Stimulated activated CD4-positive, alpha-beta T cell treated with anti-CD3 and anti-CD28 coated beads, Interleukin-15, amount 100 ng/mL, for 48 hours (primary cell): Measurements from ENCODE around the gene ZNF266.
A peak's percentile ranks its signal among the peaks of the same experiment; 100 is the strongest.

Experiments used
- DNase-seq, 2 donors: peaks; one replicate each; pipeline ENCODE4 v3.0.0-alpha.2; 2020; ENCODE audit warnings: low read depth in 2 of 2

The ZNF266 gene

DNA sequence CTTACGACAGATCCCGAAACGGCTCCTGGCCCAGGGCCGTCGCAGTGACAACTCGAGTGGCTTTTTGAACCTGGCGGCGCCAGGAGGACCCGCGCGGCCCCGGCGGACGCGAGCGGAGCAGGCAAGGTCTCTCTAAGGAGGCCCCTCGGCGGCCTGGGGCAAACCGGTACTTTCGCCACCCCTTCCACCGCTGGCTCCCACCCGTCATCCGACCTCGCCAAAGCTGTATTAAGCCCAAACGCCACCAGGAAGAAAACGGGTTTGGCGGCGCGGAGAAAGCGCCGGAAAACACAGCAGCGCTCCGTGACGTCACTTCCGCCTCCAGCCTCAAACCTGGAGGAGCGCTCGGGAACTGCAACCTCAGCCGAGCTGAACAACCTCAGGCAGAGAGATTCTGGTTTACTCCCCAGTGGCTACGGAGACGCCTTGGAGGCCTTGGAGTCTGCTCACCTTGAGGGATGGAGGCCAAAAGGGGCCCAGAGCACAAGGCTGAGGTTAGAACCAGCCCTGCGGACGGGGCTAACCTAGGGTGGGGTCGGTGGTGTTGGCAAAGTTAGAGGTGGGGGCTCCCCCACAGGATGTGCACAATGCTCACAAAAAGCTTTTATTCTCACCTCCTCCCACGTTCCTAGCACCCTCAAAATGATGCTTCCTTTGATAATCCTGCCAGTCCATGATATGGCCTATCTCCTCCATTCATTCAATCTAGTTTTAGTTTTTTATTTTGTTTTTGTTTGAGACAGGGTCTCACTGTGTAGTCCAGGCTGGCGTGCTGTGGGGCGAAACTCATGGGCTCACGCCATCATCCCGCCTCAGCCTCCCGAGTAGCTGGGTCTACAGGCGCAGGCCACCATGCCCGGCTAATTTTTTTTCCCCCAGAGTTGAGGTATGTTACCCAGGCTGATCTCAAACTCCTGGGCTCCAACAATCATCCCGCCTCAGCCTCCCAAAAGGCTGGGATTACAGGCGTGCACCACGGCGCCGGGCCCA, at the start of gene ZNF266:
TSS of gene ZNF266 (minus strand) at position 295 of the 990 bp plus-strand sequence. CDS start 15,484 bp downstream, outside the sequence.
- DNase-seq, result peak; percentile 87 to 89

GRCh38 chr19:9485140-9485539, 49.8 kb upstream of the ZNF266 start:
- no peak for DNase-seq

- no peak for DNase-seq
Measured at GRCh38 chr19:9474975-9475374, 39.6 kb upstream of the ZNF266 start.

DNA sequence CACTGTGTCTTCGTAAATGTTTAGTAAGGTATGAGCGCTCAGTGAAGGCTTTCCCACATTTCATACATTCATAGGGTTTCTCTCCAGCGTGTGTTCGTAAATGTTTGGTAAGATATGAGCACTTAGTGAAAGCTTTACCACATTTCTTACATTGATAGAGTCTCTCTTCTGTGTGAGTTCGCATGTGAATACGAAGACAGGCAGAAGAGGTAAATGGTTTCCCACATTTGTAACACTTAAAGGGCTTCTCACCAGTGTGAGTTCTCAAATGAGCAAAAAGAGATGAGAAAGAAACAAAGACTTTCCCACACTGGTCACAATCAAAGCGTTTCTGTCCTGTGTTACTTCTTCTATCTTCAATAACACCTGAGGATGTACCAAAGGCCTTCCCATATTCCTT, 31.8 kb upstream of the ZNF266 start:
- DNase-seq, result no peak

GRCh38 chr19:9461938-9462337, 26.6 kb upstream of the ZNF266 start:
- DNase-seq, result no peak

- no peak for DNase-seq
Measured at GRCh38 chr19:9456018-9456689, 20.8 kb upstream of the ZNF266 start.

DNA sequence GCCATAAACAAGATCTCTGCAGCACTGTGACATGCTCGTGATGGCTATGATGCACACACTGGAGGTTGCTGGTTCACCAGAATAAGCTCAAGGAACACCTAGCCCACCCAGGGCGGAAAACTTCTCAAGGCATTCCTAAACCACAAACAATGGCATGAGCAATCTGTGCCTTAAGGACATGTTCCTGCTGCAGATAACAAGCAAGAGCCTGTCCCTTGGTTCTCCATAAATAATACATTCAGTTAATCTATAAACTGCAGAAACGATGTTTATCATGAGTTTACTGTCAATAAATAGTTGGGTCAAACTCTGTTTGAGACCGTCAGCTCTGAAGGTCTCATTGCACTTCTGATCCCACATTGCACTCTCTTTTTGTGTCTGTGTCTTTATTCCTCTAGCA, 18.6 kb upstream of the ZNF266 start:
- no peak for DNase-seq

DNA sequence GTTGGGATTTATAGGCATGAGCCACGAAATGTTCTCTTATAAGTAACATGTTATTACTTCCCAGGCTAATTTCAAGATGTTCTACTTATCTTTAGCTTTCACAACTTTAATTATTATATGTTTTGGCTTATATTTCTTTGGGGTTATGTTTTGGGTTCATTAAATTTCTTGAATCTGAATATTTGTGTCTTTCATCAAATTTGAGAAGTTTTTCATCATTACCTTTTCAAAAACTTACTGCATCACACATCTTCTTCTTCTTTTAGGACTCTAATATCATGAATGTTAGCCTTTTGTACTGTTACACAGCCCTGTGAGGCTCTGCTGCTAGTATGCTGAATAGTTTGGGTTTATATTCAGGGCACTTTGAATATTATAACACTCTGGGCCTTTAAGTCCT, 9.7 kb upstream of the ZNF266 start:
- no peak for DNase-seq

DNA sequence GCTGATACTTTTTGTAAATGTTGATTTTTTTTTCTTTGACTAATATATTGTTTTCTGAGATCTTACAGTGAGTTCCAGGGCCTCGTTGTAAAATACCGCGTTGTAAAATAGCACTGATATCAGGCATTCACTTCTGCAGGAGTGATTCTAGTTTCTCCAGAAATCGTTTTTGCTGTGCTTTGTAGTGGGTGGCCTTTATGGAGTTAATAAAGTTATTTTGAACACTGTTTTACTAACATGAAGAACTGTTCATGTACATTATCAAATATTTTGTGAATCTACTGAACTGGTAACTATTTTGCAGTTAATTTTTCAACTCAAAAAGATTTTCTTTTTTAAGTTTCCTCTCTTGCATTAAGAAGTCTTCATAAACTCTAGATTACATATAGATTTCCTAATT, 985 bp upstream of the ZNF266 start:
- DNase-seq, result no peak

GRCh38 chr19:9431475-9431874, 3.9 kb downstream of the ZNF266 start:
- DNase-seq, result peak in 1 of 2 donors; percentile 13

- DNase-seq, result no peak
Measured at GRCh38 chr19:9430444-9430843, 4.9 kb downstream of the ZNF266 start.

- DNase-seq, result no peak
Measured at GRCh38 chr19:9427941-9428340, 7.4 kb downstream of the ZNF266 start.

- DNase-seq, result no peak
Measured at GRCh38 chr19:9413240-9413954, 22.0 kb downstream of the ZNF266 start.

DNA sequence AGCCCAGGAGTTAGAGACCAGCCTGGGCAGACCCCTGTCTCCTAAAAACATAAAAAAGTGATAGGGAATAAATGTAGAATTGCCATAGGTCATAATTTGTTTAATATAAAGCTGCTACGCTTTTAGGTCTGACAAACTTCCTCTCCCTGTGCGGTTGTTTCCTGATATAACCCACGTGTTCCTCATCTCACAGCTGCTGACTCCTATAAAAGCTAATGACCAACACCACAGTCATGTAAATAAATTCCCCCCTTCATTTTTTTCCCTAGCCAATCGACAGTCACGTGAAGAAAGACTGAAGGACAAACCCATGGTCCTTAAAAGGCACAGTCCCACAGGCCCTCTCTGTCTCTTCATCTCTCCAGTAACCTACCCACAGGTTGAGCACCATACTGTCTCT, 27.5 kb downstream of the ZNF266 start:
- DNase-seq, result no peak

DNA sequence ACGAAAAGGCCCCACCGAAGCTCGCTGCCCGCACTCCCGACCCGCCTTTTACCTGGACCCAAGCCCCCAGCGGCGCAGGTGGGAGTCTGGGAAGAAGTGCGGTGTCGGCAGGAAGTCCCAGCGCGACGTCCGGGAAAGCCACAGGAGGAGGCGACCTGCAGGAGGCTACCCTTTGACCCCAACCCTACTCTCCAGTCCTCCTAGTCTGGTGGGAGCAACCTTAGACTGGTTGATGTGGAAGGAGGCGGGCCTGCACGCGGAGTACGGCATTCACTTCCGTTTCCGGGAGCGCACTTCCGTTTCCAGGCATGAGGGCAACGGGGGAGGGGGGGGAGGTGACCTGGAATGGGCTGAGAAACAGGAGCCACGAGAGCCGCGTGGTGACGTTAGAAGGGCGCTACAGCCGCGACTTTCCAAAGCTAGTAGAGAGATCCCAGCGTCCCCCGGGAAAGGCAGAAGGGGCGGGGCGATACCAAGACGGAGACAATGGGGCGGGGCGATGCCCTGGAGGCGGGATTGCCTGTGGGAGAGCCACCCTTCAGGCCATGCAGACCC, 28.5 kb downstream of the ZNF266 start:
- DNase-seq, result peak; percentile 15 to 42

GRCh38 chr19:9381361-9381785, 54.0 kb downstream of the ZNF266 start:
- no peak for DNase-seq

- no peak for DNase-seq
Measured at GRCh38 chr19:9370738-9371619, 64.4 kb downstream of the ZNF266 start.

DNA sequence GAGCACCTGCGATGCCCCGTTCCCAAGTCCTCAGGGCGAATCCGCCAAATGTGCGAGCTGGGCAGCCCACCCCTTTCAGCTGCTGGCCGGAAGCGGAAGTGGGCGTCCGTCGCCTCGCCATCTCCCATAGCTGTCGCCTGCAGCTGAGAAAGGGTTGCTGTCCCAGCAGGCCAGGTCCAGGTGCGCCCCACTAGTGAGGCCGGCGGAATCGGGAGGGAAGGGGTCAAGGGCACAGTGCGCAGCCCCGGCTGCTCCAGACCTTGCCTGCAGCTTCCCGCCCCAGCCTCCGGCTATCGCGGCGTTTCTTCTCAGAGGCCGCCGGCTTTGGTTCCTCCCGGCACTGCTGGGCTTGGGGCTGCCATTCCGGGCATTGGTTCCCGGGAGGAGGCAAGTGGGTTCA, 72.5 kb downstream of the ZNF266 start, which contains the start of gene ZNF177:
TSS of gene ZNF177 (plus strand) at position 109 of the 400 bp plus-strand sequence. CDS start 15,299 bp downstream, outside the sequence.
- no peak for DNase-seq
